A673 (cell line): ENCODE results near the gene STK17A.

Source experiments
- EZH2 ChIP-seq: fragments of 200-600 bp; sonication (generic); IDR thresholded peaks from 2 replicates; pipeline ENCODE4 v1.6.1; 2017; ENCODE audit warnings: borderline replicate concordance, low read depth, mild to moderate bottlenecking, mixed read lengths, antibody characterized with exemption, low read length; ENCODE audit not compliant: poor library complexity, severe bottlenecking
- TF ChIP-seq, protein P1 (sequence below): fragments of 300-800, 200-600 bp; sonication (generic); conservative IDR thresholded peaks from 2 replicates; pipeline ENCODE4 v1.5.1; 2017; ENCODE audit warnings: low read depth, mild to moderate bottlenecking, antibody characterized with exemption, low read length, moderate library complexity, mixed read lengths

DNA sequence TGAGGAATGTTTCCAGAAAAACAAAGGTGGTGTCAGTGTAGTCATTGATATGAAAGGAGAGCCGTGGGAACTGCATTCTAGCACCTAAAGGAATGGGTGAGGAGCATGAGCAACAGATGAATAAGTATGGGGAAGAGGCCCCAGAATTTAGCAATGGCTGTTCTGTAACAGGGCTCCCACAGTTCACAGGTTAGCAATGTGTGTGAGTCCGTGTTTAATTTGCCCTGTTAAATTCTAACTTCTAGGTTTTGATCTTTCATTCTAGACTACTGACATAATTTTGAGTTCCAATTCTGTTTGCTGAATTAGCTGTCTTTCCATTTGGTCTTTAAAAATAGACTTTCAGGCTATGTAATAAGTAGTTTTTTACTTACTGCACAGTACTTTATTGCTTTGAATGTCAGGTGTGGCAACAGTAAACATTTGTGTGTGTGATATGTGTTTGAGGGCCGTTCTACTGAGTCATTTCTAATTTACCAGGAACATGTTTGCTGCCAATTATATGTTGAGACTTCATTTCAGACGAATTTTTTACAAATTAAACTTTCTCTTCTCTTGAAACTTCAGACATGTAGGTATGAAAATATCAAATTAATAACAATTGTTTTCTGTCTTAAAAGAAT, 8.8 kb downstream of the STK17A start:
- TF ChIP-seq, protein P1, sequence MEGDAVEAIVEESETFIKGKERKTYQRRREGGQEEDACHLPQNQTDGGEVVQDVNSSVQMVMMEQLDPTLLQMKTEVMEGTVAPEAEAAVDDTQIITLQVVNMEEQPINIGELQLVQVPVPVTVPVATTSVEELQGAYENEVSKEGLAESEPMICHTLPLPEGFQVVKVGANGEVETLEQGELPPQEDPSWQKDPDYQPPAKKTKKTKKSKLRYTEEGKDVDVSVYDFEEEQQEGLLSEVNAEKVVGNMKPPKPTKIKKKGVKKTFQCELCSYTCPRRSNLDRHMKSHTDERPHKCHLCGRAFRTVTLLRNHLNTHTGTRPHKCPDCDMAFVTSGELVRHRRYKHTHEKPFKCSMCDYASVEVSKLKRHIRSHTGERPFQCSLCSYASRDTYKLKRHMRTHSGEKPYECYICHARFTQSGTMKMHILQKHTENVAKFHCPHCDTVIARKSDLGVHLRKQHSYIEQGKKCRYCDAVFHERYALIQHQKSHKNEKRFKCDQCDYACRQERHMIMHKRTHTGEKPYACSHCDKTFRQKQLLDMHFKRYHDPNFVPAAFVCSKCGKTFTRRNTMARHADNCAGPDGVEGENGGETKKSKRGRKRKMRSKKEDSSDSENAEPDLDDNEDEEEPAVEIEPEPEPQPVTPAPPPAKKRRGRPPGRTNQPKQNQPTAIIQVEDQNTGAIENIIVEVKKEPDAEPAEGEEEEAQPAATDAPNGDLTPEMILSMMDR: no peak
- no peak for TF ChIP-seq EZH2
